ENCODE results near the gene PRAME.

PRAME gene

DNA sequence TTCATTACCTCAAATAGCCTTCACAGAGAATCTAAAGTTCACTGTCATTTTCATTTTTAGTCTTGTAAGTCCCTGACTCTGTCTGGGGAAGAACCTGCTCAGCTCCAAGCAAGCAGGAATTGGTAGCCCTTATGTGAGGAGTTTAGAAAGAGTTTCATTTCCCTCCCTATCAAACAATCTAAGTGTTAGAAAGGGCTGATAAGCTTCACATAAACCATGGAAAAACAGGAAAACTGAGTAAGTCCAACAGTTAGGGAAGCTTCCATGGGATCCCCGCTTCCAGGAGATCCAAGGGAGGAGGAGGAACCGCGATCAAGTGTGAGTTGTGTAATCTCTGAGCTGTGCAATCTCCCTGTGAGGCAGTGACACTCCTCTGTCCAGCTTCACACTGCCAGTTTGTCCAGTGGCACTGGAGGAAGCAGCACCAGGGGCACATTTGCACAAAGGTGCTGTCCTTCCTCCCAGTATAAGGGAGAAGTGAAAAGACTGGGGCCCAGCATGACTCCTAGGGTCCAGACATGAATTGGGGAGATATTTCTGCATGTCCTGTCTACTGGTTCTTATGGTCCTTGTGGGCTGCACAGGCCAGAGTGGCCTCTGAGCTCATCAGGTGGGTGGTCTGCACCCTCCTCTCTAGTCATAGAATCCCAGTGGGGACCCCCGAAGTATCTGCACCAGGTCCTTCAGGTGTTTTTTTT lies 4.3 kb downstream of the PRAME start:
- TF ChIP-seq EZH2phosphoT487 (IDR thresholded peaks at IDR 0.05; ENCODE audit: low read length) (no peak), EZH2 (optimal IDR thresholded peaks at IDR 0.05; ENCODE audit: low read depth, low read length) (no peak)
- TF ChIP-seq, protein P1, sequence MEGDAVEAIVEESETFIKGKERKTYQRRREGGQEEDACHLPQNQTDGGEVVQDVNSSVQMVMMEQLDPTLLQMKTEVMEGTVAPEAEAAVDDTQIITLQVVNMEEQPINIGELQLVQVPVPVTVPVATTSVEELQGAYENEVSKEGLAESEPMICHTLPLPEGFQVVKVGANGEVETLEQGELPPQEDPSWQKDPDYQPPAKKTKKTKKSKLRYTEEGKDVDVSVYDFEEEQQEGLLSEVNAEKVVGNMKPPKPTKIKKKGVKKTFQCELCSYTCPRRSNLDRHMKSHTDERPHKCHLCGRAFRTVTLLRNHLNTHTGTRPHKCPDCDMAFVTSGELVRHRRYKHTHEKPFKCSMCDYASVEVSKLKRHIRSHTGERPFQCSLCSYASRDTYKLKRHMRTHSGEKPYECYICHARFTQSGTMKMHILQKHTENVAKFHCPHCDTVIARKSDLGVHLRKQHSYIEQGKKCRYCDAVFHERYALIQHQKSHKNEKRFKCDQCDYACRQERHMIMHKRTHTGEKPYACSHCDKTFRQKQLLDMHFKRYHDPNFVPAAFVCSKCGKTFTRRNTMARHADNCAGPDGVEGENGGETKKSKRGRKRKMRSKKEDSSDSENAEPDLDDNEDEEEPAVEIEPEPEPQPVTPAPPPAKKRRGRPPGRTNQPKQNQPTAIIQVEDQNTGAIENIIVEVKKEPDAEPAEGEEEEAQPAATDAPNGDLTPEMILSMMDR (IDR thresholded peaks at IDR 0.05; ENCODE audit: low read length): no peak
- Histone ChIP-seq H4K20me1 (ENCODE audit: insufficient read depth, low read length) (no peaks in the 10 kb centered on the region), H3K27me3 (replicated peaks; ENCODE audit: insufficient read depth, low read length) (no peaks in the 10 kb centered on the region), H3K4me3 (ENCODE audit: low read length) (no peak overlapping the region), H3K9me3 (replicated peaks; ENCODE audit: insufficient read depth, low read length) (no peaks in the 10 kb centered on the region), H3K79me2 (ENCODE audit: low read length) (no peaks in the 10 kb centered on the region), H3K9ac (ENCODE audit: low read length) (no peak overlapping the region), H3K27ac (ENCODE audit: low read length) (no peak overlapping the region), H2AFZ (ENCODE audit: low read length) (no peak overlapping the region), H3K4me2 (ENCODE audit: low read depth, low read length) (no peak overlapping the region), H3K4me1 (ENCODE audit: low read length) (peaks cover 3% of the 10 kb centered on the region; the same call in 1 of the 2 replicates), H3K9me2 (replicated peaks; ENCODE audit: insufficient read depth, low read length) (no peaks in the 10 kb centered on the region), H3F3A (ENCODE audit: insufficient read depth, low read length) (no peaks in the 10 kb centered on the region), H3K36me3 (replicated peaks; ENCODE audit: insufficient read depth, low read length) (no peaks in the 10 kb centered on the region)
- DNase-seq: no peak

DNA sequence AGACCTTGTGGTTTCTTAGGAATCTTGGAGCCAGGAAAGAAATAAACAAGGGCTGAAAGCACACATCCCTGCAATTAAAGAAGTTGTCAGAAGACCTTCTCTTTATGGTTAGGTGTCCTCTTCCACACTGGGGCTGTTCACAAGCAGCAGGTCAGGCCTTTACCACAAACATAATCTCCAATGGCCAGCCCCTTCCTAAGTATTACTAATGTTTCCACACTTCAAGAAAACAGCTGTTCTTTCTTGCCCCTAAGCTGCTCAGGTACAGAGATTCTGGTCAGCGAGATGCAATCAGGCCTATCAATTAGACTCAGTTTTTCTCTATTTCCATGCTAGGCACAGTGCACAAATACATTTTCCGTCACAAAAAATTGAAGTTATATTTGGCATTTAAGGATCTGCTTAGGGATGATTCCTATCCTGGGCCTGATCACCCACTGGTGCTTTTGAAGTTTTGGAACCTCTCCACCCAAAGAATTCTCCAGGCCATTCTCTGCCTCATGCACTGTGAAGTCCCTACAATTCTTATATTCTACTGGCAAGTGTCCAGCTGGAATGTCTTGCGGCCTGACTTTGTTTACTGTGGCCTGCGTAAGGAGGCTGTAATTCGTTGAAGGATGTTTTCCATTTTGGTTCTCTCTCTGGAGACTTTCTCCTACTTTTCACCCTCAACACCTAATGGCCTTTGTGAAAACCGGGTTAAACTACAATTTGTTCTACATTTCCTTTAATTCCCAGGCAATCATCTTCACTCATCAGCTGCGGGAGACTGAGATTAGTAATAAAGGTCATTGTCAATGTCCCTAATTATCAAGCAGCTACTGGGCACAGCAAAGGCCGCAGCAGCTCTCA lies 5.1 kb downstream of the PRAME start:
- Histone ChIP-seq H3K27ac (ENCODE audit: low read length) (no peak overlapping the region), H3K4me2 (ENCODE audit: low read depth, low read length) (no peak overlapping the region), H3K9me2 (replicated peaks; ENCODE audit: insufficient read depth, low read length) (no peaks in the 10 kb centered on the region), H3K79me2 (ENCODE audit: low read length) (no peaks in the 10 kb centered on the region), H3F3A (ENCODE audit: insufficient read depth, low read length) (no peaks in the 10 kb centered on the region), H3K4me1 (ENCODE audit: low read length) (no peaks in the 10 kb centered on the region), H3K4me3 (ENCODE audit: low read length) (no peak overlapping the region), H4K20me1 (ENCODE audit: insufficient read depth, low read length) (no peaks in the 10 kb centered on the region), H3K9me3 (replicated peaks; ENCODE audit: insufficient read depth, low read length) (no peaks in the 10 kb centered on the region), H3K36me3 (replicated peaks; ENCODE audit: insufficient read depth, low read length) (no peaks in the 10 kb centered on the region), H3K27me3 (replicated peaks; ENCODE audit: insufficient read depth, low read length) (no peaks in the 10 kb centered on the region), H2AFZ (ENCODE audit: low read length) (no peak overlapping the region), H3K9ac (ENCODE audit: low read length) (no peak overlapping the region)
- DNase-seq: no peak
- TF ChIP-seq EZH2 (optimal IDR thresholded peaks at IDR 0.05; ENCODE audit: low read depth, low read length) (no peak), EZH2phosphoT487 (IDR thresholded peaks at IDR 0.05; ENCODE audit: low read length) (no peak)
- TF ChIP-seq, protein P1 (IDR thresholded peaks at IDR 0.05; ENCODE audit: low read length): no peak

DNA sequence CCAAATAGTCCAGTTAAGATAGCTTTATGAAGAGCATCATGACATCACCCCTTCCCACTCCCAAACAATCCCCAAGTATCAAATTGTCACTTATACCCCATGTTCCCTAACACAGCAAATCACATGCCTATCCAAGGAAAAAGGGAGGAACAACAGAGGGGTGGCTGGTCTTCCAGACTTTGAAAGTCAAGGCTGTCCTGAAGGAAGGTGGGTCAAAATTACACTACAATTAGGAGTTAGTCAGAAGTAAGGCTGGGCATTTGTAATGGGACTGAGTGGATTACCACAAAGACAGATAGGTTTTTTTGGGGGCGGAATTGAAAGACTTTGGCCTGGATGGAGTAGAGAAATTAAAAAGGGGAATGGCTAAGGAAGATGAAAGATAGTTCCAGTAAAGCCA lies 5.9 kb downstream of the PRAME start:
- Histone ChIP-seq H3K4me3 (ENCODE audit: low read length) (no peak overlapping the region), H3K9ac (ENCODE audit: low read length) (no peak overlapping the region)

More for the DNA sequence above, 5.9 kb downstream of the PRAME start:
- Histone ChIP-seq H3K9me3 (replicated peaks; ENCODE audit: insufficient read depth, low read length) (no peaks in the 10 kb centered on the region), H3K4me1 (ENCODE audit: low read length) (no peaks in the 10 kb centered on the region), H3F3A (ENCODE audit: insufficient read depth, low read length) (no peaks in the 10 kb centered on the region), H3K27ac (ENCODE audit: low read length) (no peak overlapping the region), H2AFZ (ENCODE audit: low read length) (no peak overlapping the region), H3K36me3 (replicated peaks; ENCODE audit: insufficient read depth, low read length) (no peaks in the 10 kb centered on the region), H3K4me2 (ENCODE audit: low read depth, low read length) (no peak overlapping the region), H3K79me2 (ENCODE audit: low read length) (no peaks in the 10 kb centered on the region), H3K9me2 (replicated peaks; ENCODE audit: insufficient read depth, low read length) (no peaks in the 10 kb centered on the region), H3K27me3 (replicated peaks; ENCODE audit: insufficient read depth, low read length) (no peaks in the 10 kb centered on the region), H4K20me1 (ENCODE audit: insufficient read depth, low read length) (no peaks in the 10 kb centered on the region)
- DNase-seq: no peak
- no peak for TF ChIP-seq EZH2 (optimal IDR thresholded peaks at IDR 0.05; ENCODE audit: low read depth, low read length)
- TF ChIP-seq EZH2phosphoT487 (IDR thresholded peaks at IDR 0.05; ENCODE audit: low read length): no peak
- TF ChIP-seq, protein P1 (IDR thresholded peaks at IDR 0.05; ENCODE audit: low read length): no peak
